ENCODE results near the gene FOXO6. TPM values are rescaled to one million over a fixed set of nuclear protein-coding genes. Genes with fewer than 3 reads are reported as not detected.

The FOXO6 gene
- total and polyA plus RNA-seq, 2 of the 13 experiments (the other 11 are each of a cell fraction or from before 2014, with no cell fraction given): 0.13 TPM; not detected in 1

GRCh38 chr1:41370225-41370624, 9.0 kb downstream of the FOXO6 start:
- BruUV-seq (replicated peaks): no TSS peak
- Histone ChIP-seq H3K36me3 (replicated peaks in 1 of 2; ENCODE audit: control insufficient read depth in 1 of 2, insufficient read depth in 2 of 2, low read length in 2 of 2) (no peaks in the 10 kb centered on the region), H3K4me2 (ENCODE audit: low read depth, low read length) (no peak overlapping the region), H3K9ac (ENCODE audit: insufficient read depth, low read depth, low read length) (no peak overlapping the region), H2AFZ (ENCODE audit: low read length) (no peak overlapping the region), H3K9me3 (ENCODE audit: low read length) (no peaks in the 10 kb centered on the region), H3K27ac (ENCODE audit: extremely low read length, insufficient read depth, low read length) (no peak overlapping the region), H3K4me3 (replicated peaks in 1 of 3; ENCODE audit: insufficient read depth in 1 of 3, low read depth in 2 of 3, low read length in 3 of 3) (no peak overlapping the region), H3K27me3 (ENCODE audit: control insufficient read depth in 1 of 2, insufficient read depth in 2 of 2, low read length in 2 of 2) (peaks cover under 1 to 4% of the 10 kb centered on the region in 2 experiments; a peak in 3 of 5 replicates), H3K79me2 (ENCODE audit: insufficient read depth, low read length) (no peaks in the 10 kb centered on the region), H4K20me1 (ENCODE audit: insufficient read depth, low read length) (no peaks in the 10 kb centered on the region), H3K4me1 (ENCODE audit: insufficient read depth, low read length) (peaks cover 25% of the 10 kb centered on the region)
- ChIA-PET CTCF (ENCODE audit: low intra/inter-chr PET ratio, low total read pairs) (no interaction called here), POLR2A (interaction anchor here (1.3 kb wide), 1 partner anchor 9 kb away, joined by 3 read pairs; the partner anchor contains the start of gene FOXO6)
- ATAC-seq: no peak
- intact Hi-C loops (cut with micrococcal nuclease; ENCODE audit: unreplicated experiment) (no loop called here), in situ Hi-C loops (cut with HindIII; ENCODE audit: extremely low pct_ligation_motif_present, low pct_unique_long_range_greater_than_20kb) (no loop called here)
- TF ChIP-seq CC2D1A (CRISPR knock-in tag; IDR thresholded peaks at IDR 0.05) (no peak), PCBP1 (IDR thresholded peaks at IDR 0.05; ENCODE audit: borderline replicate concordance, low read depth, low read length) (no peak), MTF1 (CRISPR knock-in tag; IDR thresholded peaks at IDR 0.05) (no peak), NFKBIZ (CRISPR knock-in tag; IDR thresholded peaks at IDR 0.05) (no peak), MAFK (conservative IDR thresholded peaks at IDR 0.05 in 1 of 2, IDR thresholded peaks at IDR 0.05 in 1 of 2; ENCODE audit: low read length in 2 of 2) (no peak), CREM (IDR thresholded peaks at IDR 0.05) (no peak), CREM (CRISPR knock-in tag; IDR thresholded peaks at IDR 0.05) (no peak)
- WGBS (ENCODE audit: low lambda C conversion rate): 39% methylated on average over 4 of the region's 4 CpGs
- no peak for FAIRE-seq
- no peak for DNase-seq (ENCODE audit: low spot score)

GRCh38 chr1:41370756-41371420, 9.7 kb downstream of the FOXO6 start:
- peaks cover 25% of the 10 kb centered on the region for H3K4me1 ChIP-seq (ENCODE audit: insufficient read depth, low read length)
- intact Hi-C loops (cut with micrococcal nuclease; ENCODE audit: unreplicated experiment): no loop called here
- in situ Hi-C loops (cut with HindIII; ENCODE audit: extremely low pct_ligation_motif_present, low pct_unique_long_range_greater_than_20kb): no loop called here
- no peaks in the 10 kb centered on the region for H4K20me1 ChIP-seq (ENCODE audit: insufficient read depth, low read length)
- no peak overlapping the region for H3K9ac ChIP-seq (ENCODE audit: insufficient read depth, low read depth, low read length)
- WGBS (ENCODE audit: low lambda C conversion rate): 25% methylated on average over 4 of the region's 5 CpGs
- H2AFZ ChIP-seq (ENCODE audit: low read length): no peak overlapping the region
- DNase-seq (ENCODE audit: low spot score) (no peak), ATAC-seq (peak; percentile 19), FAIRE-seq (no peak)
- BruUV-seq (replicated peaks): no TSS peak
- H3K79me2 ChIP-seq (ENCODE audit: insufficient read depth, low read length): no peaks in the 10 kb centered on the region
- ChIA-PET POLR2A (interaction anchor here (1.3 kb wide), 1 partner anchor 10 kb away, joined by 3 read pairs; the partner anchor contains the start of gene FOXO6), CTCF (ENCODE audit: low intra/inter-chr PET ratio, low total read pairs) (no interaction called here)
- peaks cover 2 to 3% of the 10 kb centered on the region in 2 experiments; a peak in 2 of 5 replicates for H3K27me3 ChIP-seq (ENCODE audit: control insufficient read depth in 1 of 2, insufficient read depth in 2 of 2, low read length in 2 of 2)
- no peak overlapping the region for H3K27ac ChIP-seq (ENCODE audit: extremely low read length, insufficient read depth, low read length)
- H3K9me3 ChIP-seq (ENCODE audit: low read length): no peaks in the 10 kb centered on the region
- no peak overlapping the region for H3K4me3 ChIP-seq (replicated peaks in 1 of 3; ENCODE audit: insufficient read depth in 1 of 3, low read depth in 2 of 3, low read length in 3 of 3)
- TF ChIP-seq DNMT3B (CRISPR knock-in tag; conservative IDR thresholded peaks at IDR 0.05) (no peak), PITX1 (CRISPR knock-in tag; IDR thresholded peaks at IDR 0.05) (no peak), SOX13 (IDR thresholded peaks at IDR 0.05) (no peak), SOX13 (CRISPR knock-in tag; conservative IDR thresholded peaks at IDR 0.05 in 1 of 2, IDR thresholded peaks at IDR 0.05 in 1 of 2) (peak in 1 of 2 experiments; percentile 40; a peak in 1 of 4 replicates)
- H3K36me3 ChIP-seq (replicated peaks in 1 of 2; ENCODE audit: control insufficient read depth in 1 of 2, insufficient read depth in 2 of 2, low read length in 2 of 2): no peaks in the 10 kb centered on the region
- no peak overlapping the region for H3K4me2 ChIP-seq (ENCODE audit: low read depth, low read length)

Data from HepG2 (cell line).